HUDEP-2 (cell line): Measurements from ENCODE around the gene NEU1.
"Not testable (repeated sequence)": the region's sequence is repeated elsewhere in the genome, so short reads cannot be mapped to it uniquely, and the experiment has no call there.

ENCODE experiments used
- DNase-seq, 76 experiments: peaks; one replicate each; lab custom pipeline; 2025; ENCODE audit not compliant: unreplicated experiment in 76 of 76; lab: John Stamatoyannopoulos, UW

NEU1 gene

DNA sequence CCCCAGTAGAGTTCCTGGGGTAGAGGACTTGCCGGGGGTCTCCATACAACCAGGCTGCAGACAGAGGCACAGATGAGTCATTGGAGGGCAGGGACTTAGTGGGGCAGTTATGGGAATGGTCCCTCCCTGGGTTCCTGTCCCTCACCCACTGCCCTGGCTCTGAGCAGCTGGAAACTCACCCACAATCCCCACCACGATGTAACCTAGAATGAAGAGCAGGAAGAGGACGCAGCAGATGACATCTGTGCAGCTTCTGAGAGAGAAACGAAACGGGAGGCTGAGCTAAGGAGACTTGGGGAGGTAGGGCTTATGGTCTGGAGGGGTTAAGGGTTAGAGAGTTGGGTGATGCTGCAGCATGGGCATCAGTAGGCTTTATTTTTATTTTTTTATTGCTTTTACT is 13.3 kb upstream of the NEU1 start:
- DNase-seq, result no peak

DNA sequence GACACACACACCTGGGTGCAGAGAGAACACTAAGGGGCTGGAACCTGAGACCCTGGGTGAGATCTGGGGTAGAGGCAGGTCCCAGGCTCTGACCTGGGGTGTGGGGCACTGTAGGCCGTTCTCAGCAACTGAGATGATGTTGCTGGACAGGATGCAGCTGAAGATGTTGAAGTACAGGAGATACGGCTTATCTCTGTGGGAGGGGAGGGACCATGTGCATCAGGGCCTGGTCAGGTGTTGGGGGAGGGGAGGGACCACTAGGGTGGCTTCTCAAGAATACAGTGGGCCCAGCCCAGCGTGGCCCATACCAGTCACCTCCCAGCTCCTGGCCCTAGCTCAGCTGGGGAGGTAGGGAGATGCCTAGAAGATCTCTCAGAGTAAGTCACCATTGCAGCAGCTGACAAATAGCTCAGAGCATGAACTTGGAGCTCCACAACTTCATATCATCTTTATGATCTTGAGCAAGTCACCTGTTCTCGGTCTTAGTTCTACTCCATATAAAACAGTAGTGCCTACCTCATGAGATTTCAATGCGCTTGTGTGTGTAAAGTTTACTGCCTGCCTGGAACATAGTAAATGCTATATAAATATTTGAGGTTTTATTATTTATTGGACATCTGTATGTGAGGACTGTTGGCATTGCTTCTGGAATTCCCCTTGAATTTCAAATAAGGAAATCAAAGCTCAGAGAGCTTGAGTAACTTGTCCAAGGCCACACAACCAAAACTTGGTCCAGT is 12.4 kb upstream of the NEU1 start:
- no peak for DNase-seq

DNA sequence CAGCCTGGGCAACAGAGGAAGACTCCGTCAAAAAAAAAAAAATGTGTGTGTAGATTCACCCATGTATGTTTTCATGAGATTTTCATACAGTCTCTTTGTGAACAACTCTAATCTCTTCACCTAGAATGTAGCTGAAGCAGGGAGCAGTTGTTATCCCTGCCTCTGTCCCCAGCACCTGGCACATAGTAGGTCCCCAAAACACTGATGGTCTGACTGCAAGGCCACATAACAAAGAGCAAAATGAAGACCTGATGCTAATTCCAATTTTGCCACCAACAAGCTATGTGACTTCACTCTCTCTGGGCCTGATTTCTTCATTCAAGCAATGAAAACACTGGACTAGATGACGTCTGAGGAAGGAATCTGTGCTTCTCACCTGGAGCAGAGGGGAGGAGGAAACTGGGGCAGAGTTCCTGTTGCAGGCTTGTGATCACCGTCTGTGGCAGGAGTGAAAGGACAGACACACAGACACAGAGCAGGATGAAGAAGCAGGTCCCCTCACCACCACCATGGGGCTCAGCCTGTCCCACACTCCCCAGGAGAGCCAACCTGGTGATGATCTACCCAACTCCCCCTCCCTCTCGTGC is 11.6 kb upstream of the NEU1 start:
- no peak for DNase-seq

DNA sequence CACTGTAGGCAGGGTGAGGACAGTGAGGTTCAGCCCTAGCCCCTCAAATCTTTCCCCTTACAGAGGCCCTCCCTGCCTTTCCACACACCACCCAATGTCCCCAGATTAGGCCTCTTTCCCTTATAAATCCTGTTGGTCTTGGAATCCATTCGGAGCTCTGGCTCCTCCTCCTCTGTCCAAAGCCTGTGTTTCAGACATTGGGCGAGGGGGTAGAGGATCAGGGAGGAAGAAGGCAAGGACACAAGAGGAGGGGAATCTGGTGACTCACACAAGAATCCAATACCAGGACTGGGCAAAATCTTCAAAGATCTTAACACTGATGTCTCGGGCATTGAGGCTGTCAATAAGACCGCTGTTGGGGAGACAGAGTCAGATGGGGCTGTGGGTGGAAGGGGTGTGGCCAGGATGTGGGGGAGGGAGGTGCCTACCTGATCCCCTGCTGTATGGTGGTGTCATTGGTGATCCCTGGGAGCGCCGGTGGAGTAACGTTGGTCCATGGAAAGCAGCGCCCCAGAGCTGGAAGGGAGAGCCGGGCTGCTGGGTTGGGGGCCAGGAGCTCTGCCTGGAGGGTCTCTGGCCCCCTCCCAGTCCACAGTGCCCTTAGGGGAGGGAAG is 8.5 kb upstream of the NEU1 start:
- no peak for DNase-seq

DNA sequence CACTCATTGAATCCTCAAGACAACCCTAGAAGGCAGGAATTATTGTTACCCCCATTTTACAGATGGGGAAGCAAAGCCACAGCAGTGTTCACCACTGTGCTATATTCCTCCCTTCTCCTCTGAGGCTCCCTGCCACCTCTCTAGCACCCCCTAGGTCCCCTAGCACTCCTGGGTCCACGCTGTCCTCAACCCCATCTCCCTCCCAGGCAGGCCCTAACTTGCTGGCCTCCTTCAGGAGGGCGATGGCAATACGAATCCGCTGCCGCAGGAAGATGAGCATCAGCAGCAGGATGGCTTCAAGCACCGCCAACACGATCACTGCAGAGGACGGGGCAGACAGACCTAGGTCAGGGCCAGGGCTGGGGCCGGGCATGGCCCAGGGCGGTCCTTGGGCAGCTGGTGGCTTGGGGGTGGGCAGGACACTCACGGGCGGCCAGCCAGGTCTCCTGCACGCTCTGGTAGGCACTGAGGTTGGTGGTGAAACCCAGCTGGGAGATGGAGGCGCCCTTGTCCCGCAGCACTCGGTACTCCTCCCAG is 7.8 kb upstream of the NEU1 start:
- peak in 1 of 76 experiments; percentile 22 for DNase-seq

DNA sequence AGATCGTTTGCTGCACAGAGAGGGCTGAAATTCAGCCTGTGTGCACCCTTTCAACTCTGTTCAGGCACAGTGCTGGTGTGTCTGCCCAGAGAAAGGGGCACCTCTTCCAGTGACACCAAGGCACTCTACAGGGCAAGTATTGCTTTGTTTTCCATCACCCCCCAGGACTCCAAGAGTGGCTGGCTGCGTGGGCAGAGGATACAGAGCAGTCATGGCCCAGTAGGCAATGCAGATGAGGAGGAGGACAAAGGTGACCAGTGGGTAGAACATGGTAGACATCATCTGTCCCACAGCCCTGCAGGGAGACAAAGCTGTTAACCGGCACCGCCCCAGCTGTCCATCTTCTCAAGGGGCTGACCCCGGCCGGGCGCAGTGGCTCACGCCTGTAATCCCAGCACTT is 6.7 kb upstream of the NEU1 start:
- no peak for DNase-seq

DNA sequence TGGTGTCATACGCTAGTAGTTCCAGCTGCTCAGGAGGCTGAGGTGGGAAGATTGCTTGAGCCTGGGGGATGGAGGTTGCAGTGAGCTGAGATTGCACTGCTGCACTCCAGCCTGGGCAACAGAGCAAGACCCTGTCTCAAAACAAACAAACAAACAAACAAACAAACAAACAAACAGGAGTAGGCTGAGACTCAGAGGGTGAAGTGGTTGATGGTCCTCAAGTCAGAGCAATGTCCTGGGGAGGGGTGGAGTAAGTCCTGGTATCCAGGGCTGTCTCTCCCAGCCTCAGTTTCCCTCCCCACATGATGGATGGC is 6.0 kb upstream of the NEU1 start:
- DNase-seq, result not testable (repeated sequence)

DNA sequence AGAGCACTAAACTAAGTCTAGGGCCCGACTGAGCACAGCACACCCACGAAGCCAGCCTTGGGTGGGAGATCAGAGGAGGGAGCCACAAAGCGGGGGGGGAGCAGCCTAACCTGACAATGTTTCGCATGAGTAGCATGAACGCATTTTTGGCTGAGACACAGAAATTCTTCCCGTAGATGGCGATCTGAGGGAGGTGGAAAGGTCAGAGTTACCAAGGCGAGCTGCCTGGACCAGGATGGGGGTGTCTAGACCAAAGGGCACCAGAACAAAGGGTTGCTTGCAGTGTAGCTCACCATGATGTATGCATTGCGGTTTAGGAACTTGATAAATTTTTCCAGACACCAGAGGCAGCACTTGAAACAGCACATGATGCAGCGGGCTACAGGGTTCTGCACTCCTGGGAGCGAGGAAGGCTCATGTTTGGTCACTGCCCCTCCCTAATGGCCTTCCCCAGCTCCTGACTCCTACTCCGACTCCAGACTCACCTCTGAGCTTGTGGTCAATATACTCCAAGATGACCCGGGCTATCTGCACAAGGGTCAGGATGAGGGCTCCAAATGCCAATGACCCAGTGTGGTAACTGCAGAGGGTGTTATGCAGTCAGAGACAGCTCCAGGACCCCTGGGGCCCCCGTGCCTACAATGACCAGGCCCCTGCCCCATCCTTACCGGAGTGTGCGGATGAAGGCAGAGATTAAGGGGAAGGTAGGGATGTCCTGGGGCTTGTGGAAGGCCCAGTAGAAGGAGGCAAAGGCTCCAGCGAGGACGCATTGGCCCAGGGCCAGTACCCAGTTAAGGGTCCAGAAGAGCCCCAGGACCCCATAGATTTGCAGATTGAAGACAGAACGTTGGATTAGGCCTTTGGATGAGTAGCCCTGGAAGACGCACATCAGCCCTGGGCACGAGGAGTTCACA is 2.8 kb upstream of the NEU1 start:
- DNase-seq, result no peak

DNA sequence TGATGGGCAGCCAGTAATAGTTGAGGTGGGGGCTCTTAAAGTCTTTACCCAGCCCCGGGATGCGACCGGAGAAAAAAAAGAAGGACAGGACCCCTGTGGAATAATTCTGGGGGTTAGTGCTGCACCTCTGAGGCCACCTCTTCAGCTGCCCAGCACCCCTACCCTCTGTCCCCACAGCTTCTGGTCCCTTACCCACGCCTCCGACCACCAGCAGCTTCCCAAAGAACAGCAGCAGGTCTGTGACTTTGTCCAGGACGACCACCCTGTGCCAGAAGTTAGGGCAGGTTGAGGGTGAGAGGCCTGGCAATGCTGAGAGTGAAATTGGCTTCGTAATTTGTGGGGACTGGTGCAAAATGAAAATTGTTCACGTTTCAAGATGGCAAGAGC is 2.2 kb upstream of the NEU1 start:
- DNase-seq, result no peak

DNA sequence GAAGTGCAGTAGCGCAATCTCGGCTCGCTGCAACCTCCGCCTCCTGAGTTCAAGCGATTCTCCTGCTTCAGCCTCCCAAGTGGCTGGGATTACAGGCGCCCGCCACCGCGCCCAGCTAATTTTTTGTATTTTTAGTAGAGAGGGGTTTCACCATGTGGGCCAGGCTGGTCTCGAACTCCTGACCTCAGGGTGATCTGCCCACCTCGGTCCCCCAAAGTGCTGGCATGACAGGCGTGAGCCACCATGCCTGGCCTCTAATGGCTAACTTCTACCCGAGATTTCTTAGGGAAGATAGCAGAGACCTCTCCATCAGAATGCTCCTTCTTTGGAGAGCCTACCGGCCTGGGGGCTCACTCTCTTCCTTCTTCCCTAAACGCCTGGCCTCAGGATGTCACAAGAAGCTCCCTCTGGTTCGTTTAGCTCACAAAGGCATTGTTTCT is 1.5 kb upstream of the NEU1 start:
- DNase-seq, result not testable (repeated sequence)

DNA sequence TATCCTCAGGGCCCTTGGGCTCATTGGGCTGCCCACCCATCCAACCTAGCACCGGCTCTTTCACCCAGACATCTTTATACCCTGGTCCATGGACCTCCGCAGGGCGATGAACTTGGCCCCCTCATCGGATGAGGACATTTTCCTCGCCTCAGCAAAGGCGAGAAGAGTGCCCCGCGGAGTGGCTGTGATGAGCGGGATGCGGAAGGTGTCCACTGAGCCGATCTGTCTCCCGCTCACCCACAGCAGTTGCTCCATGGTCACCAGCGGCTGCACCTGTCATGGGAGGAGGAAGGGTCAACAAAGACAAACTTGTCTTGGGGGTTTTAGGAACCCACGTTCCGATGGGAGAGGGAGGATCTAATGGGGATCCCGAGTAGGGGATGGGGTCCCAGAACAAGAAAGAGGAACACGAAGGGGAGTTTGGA is 690 bp downstream of the NEU1 start:
- DNase-seq, result no peak

DNA sequence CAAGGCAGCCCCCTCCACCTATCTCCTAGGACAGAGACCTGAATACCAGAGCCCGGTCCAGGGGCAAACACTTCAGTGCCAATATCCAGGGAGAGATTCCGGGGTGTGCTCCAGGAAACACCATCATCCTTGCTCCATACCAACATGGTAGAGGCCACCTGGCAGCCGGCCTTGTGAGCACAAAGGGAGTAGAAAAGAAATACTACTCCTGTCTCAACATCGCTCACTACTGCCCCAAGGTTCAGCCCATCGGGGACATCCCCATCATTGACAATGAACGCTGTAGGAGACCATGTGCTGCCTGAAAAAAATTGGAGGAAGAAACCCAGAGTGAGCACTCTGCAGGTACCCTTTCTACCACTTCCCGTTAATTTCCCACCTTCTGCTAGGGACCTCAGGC is 1.5 kb downstream of the NEU1 start:
- no peak for DNase-seq

DNA sequence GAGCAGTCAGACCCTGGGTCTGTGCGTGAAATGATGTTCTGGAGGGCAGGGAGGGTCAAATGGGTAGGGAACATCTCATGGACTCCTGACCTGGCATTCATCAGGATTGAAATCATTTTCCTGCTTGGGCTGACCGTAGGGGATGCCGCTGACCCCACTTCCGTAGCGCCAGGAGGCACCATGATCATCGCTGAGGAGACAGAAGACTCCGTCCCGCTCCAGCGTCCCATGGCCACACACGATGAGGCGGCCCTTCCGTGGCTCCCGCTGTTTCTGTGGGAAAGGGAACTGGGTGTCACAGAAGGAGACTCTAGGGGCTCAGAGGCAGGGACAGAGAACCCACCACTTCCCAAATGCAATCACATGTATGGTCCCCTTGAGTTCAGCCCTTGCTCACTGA is 2.3 kb downstream of the NEU1 start:
- DNase-seq, result no peak

DNA sequence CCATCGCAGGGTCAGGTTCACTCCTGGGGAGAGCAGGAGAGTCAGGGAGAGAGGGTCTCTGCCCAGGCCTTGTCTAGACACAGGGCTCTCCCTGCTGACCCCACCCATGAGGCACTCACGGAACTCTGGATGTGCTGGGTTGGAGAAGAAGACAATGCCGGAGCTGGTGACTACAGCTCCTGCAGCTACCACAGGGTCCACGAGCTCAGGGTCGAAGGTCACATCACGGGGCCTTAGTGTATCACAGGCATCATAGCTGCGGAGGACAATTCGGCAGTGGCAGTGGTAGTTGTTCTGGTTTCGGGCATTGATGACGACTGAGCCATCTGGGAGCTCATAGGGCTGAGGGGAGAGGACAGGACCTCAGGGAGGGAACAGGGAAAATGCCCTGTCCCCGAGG is 2.7 kb downstream of the NEU1 start:
- no peak for DNase-seq

DNA sequence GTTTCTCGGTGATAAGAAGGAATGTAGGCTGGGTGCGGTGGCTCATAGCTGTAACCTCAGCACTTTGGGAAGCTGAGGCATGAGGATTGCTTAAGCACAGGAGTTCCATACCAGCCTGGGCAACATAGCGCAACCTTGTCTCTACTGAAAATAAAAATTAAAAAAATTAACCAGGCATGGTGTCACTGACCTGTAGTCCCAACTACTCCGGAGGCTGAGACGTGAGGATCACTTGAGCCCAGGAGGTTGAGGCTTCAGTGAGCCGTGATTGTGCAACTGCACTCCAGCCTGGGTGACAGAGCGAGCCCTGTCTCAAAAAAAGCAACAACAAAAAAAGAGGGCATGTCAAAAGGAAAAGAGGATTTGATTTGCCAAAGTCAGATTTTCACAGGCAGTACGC is 3.9 kb downstream of the NEU1 start:
- no peak for DNase-seq

DNA sequence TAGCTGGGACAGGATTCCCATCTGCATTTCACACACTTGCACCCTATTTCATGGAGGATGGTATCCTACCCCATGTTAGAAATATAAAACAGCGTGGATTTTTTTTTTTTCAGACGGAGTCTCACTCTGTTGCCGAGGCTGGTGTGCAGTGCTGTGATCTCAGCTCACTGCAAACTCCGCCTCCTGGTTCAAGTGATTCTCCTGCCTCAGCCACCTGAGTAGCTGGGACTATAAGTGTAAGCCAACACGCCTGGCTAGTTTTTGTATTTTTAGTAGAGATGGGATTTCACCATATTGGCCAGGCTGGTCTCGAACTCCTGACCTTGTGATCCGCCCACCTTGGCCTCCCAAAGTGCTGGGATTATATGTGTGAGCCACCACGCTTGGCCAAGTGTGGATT is 4.8 kb downstream of the NEU1 start:
- DNase-seq, result not testable (repeated sequence)

DNA sequence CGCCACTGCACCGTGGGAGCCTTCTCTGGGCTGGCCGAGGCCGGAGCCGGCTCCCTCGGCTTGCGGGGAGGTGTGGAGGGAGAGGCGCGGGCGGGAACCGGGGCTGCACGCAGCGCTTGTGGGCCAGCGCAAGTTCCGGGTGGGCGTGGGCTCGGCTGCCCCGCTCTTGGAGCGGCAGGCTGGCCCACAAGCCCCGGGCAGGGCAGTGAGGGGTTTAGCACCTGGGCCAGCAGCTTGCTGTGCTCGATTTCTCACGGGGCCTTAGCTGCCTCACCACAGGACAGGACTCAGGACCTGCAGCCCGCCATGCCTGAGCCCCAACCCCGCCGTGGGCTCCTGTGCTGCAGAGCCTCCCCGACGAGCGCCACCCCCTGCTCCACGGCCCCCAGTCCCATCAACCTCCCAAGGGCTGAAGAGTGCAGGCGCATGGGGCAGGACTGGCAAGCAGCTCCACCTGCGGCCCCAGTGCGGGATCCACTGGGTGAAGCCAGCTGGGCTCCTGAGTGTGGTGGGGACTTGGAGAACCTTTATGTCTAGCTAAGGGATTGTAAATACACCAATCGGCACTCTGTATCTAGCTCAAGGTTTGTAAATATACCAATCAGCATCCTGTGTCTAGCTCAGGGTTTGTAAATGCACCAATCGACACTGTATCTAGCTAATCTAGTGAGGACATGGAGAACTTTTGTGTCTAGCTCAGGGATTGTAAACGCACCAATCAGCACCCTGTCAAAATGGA is 10.5 kb downstream of the NEU1 start:
- DNase-seq, result not testable (repeated sequence)

DNA sequence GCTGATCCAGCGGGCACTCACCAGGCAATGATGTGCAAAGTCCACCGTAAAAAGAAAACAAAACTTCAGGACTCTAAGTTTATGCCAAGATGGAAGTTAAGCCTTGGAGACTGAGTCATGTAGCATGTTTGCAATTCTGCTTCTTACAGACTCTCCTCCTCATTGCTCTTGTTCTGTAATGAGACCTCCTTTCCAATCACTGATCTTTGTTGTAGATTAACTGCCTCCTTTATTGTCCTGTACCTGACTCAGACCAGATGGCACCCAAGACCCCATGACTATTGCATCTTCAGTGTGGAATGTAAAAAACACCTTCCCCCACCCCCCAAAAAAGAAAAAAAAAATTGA is 11.2 kb downstream of the NEU1 start:
- DNase-seq, result no peak

DNA sequence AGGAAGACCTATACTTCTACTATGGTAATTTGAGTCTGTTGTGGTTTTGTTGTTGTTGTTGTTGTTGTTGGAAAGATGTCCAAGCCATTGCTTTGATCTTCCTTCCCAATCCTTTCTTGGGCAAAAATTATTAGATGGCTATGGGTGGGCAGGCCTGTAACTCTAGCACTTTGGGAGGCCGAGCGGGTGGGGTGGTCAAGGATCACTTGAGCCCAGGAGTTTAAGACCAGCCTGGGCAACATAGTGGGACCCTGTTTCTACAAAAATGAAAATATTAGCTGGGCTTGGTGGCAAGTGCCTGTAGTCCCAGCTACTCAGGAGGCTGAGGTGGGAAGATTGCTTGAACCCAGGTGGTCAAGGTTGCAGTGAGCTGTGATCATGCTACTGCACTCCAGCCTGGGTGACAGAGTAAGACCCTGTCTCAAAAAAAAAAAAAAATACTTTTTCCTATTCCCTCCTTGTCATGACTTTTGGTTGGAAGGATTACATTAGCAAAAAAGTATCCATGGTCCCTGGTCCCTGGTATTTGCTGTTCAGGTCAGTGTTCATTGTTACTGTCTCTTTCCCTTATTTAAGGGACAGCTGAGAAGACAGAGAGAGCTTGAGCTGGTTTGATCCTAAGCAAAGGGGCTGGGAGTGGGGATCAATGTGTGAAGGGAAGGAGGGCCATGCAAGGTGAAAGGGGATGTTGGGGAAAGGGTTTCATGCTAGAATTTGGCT is 11.7 kb downstream of the NEU1 start:
- no peak for DNase-seq
